NT2/D1 (cell line): ENCODE measurements around the gene GPRC6A.

Experiments
- SUZ12 ChIP-seq: IDR thresholded peaks from 2 replicates; pipeline ENCODE4 v1.6.1; 2011; ENCODE audit not compliant: insufficient read length, insufficient read depth; ENCODE audit errors: extremely low read depth
- YY1 ChIP-seq: IDR thresholded peaks from 2 replicates; pipeline ENCODE4 v1.6.1; 2011; ENCODE audit not compliant: insufficient read length, insufficient read depth
- ZNF274 ChIP-seq: IDR thresholded peaks from 2 replicates; pipeline ENCODE4 v1.6.1; 2011; ENCODE audit warnings: mild to moderate bottlenecking, low read depth, low read length

GRCh38 chr6:116763048-116763447 lies 65.8 kb downstream of the GPRC6A start:
- TF ChIP-seq SUZ12 = no peak
- TF ChIP-seq ZNF274 = no peak
- TF ChIP-seq YY1 = no peak
